Activated T-cell treated with anti-CD3 and anti-CD28 coated beads, Interleukin-2, amount 50 U/mL, for 24 hours (primary cell): ENCODE results near the gene DARS2.
"Not testable (repeated sequence)": the region's sequence is repeated elsewhere in the genome, so short reads cannot be mapped to it uniquely, and the experiment has no call there.

ENCODE experiments used
- DNase-seq: peaks from one replicate; pipeline ENCODE4 v3.0.0-alpha.2; 2020
- H3K27ac Mint-ChIP-seq: 2 replicates; pipeline ENCODE4 v1.8.0; 2020; ENCODE audit warnings: mild to moderate bottlenecking, mixed read lengths
- H3K27me3 Mint-ChIP-seq: 2 replicates; pipeline ENCODE4 v1.8.0; 2020; ENCODE audit warnings: mixed read lengths
- H3K36me3 Mint-ChIP-seq: 2 replicates; pipeline ENCODE4 v1.8.0; 2020; ENCODE audit warnings: low read depth, mixed read lengths
- H3K4me1 Mint-ChIP-seq: 2 replicates; pipeline ENCODE4 v1.8.0; 2020; ENCODE audit warnings: low read depth, mixed read lengths
- H3K4me3 Mint-ChIP-seq: 2 replicates; pipeline ENCODE4 v1.8.0; 2020; ENCODE audit warnings: mild to moderate bottlenecking, moderate library complexity, mixed read lengths
- H3K9me3 Mint-ChIP-seq: 2 replicates; pipeline ENCODE4 v1.8.0; 2020; ENCODE audit warnings: mixed read lengths

DARS2 gene, protein sequence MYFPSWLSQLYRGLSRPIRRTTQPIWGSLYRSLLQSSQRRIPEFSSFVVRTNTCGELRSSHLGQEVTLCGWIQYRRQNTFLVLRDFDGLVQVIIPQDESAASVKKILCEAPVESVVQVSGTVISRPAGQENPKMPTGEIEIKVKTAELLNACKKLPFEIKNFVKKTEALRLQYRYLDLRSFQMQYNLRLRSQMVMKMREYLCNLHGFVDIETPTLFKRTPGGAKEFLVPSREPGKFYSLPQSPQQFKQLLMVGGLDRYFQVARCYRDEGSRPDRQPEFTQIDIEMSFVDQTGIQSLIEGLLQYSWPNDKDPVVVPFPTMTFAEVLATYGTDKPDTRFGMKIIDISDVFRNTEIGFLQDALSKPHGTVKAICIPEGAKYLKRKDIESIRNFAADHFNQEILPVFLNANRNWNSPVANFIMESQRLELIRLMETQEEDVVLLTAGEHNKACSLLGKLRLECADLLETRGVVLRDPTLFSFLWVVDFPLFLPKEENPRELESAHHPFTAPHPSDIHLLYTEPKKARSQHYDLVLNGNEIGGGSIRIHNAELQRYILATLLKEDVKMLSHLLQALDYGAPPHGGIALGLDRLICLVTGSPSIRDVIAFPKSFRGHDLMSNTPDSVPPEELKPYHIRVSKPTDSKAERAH

DNA sequence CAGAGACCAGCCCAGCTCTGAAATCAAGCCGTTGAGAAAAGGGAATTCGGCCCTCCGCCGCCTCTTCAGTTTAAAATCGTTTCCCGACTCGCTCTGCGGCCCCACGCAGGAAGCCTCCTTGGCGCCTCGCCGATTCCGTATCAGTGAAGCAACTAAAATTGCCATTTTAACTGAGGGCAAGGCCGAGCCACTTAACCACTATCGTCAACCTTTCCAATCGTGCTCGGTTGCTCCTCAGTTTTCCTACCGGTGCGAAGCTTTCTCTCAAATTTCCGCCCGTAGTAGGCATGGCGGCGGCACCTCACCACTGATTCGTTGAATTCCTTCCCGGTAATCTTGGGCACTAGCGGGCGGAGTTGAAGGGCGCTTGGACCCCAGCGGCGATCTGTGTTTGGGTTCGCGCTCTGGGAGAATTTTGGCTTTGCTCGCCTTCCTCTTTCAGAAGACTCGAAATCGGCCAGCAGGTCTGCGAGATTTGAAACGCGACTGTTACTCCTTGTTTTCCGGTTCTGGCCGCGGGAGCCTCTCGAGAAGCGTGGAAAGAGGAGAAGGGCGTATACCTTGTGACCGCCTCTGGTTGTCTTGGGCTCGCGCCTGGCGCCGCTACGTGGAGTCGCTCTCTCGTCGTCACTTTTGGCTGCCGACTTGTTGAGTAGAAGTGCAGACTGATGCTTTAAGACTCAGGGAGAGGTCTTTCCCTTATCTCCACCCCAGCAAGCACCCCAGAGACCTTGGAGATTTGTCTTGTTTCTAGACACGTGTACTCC lies at the start of gene DARS2, which contains the start of gene CENPL:
DARS2 (plus strand) TSS at position 359 of the 767 bp plus-strand sequence. CDS start 557 bp downstream, outside the sequence.
CENPL (minus strand) TSS at position 569 of the 767 bp plus-strand sequence. CDS start 13,584 bp downstream, outside the sequence.
- DNase-seq = peak; percentile 91
- H3K27ac Mint-ChIP-seq = peak within 1 kb of the TSS; percentile 100
- peak within 1 kb of the TSS; percentile 97 for H3K4me3 Mint-ChIP-seq
- peaks cover 60% of the 10 kb centered on the region for H3K4me1 Mint-ChIP-seq
- no peaks in the 10 kb centered on the region for H3K27me3 Mint-ChIP-seq
- H3K36me3 Mint-ChIP-seq = peaks cover 72% of the 10 kb centered on the region
- no peaks in the 10 kb centered on the region for H3K9me3 Mint-ChIP-seq

DNA sequence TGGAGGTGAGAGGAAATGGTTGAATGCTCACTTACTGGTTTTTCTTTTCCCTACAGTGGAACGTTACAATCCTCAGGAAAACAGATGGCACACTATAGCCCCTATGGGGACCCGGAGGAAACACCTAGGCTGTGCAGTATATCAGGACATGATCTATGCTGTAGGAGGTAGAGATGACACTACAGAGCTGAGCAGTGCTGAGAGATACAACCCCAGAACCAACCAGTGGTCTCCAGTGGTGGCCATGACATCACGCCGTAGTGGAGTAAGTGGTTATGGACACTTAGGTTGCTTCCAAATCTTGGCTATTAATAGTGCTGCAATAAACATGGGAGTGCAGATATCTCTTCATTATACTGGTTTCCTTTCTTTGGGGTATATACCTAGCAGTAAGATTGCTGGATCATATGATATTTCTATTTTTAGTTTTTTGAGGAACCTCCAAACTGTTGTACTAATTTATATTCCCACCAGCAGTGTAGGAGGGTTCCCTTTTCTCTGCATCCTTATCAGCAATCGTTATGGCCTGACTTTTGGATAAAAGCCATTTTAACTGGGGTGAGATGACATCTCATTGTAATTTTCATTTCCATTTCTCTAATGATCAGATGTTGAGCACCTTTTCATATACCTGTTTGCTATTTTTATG lies 48.8 kb upstream of the DARS2 start:
- Mint-ChIP-seq H3K27me3 (no peaks in the 10 kb centered on the region), H3K27ac (no peak overlapping the region), H3K4me1 (peaks cover 2% of the 10 kb centered on the region), H3K4me3 (no peak overlapping the region), H3K36me3 (peaks cover 75% of the 10 kb centered on the region), H3K9me3 (no peaks in the 10 kb centered on the region)
- DNase-seq = no peak

DNA sequence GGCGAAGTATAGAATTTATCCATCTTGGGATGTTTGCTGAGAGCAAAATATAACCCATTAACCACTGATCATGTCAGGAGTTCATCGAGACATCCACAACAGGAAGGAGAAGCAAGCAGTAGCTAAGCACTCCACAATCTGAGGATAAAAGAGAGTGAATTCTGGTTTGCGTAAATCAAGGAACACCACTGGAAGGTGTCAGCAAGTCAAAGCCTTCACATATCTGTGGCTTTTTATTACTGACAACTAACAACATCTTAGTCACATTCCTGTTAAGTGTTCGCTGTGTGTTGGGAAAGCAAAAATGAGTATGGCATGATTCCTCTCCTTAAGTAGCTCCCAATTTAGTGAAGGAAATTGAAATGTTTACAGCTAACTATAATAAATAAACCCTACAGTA lies 44.5 kb upstream of the DARS2 start:
- no peaks in the 10 kb centered on the region for H3K9me3 Mint-ChIP-seq
- no peak overlapping the region for H3K27ac Mint-ChIP-seq
- no peak overlapping the region for H3K4me3 Mint-ChIP-seq
- no peaks in the 10 kb centered on the region for H3K4me1 Mint-ChIP-seq
- no peaks in the 10 kb centered on the region for H3K27me3 Mint-ChIP-seq
- peaks cover 90% of the 10 kb centered on the region for H3K36me3 Mint-ChIP-seq
- DNase-seq = no peak

DNA sequence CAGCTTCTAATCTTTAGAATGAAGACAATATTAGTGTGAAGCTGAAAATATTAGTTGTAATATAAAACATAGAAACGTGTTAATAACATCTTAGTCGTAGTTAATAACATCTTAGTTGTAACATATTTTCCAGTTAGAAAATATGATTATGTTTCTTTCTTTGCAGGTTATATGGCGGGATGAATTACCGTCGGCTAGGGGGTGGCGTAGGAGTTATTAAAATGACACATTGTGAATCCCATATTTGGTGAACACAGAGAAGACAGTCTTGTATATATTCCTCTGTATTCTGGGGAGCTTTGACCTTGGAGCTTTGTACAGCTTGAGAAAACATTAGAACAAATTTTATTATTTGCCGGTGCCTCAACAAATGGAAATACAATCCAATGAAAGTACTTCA lies 39.5 kb upstream of the DARS2 start:
- no peak overlapping the region for H3K27ac Mint-ChIP-seq
- H3K4me3 Mint-ChIP-seq = no peak overlapping the region

DNA sequence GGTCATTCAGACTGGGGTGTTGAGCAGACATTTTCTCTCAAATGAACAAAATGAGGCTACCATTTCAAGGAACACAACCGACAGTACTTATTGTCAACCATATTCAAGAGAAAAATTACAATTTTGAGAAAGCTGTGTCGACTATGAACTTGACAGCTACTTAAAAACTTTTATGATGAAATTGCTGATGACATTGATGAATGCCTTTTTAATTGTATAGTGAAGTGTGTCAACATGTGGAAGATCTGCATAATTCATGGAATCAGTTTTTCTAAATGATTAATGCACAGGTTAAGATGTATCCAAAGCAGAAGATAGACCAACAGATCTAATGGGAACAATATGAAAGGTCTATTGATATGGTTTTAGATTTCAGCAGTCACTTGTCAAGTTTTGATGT lies 34.6 kb upstream of the DARS2 start:
- no peak overlapping the region for H3K4me3 Mint-ChIP-seq
- H3K27me3 Mint-ChIP-seq = no peaks in the 10 kb centered on the region

More for the DNA sequence above, 39.5 kb upstream of the DARS2 start:
- Mint-ChIP-seq H3K9me3 (no peaks in the 10 kb centered on the region), H3K4me1 (no peaks in the 10 kb centered on the region), H3K27me3 (no peaks in the 10 kb centered on the region), H3K36me3 (peaks cover 83% of the 10 kb centered on the region)
- DNase-seq = no peak

DNA sequence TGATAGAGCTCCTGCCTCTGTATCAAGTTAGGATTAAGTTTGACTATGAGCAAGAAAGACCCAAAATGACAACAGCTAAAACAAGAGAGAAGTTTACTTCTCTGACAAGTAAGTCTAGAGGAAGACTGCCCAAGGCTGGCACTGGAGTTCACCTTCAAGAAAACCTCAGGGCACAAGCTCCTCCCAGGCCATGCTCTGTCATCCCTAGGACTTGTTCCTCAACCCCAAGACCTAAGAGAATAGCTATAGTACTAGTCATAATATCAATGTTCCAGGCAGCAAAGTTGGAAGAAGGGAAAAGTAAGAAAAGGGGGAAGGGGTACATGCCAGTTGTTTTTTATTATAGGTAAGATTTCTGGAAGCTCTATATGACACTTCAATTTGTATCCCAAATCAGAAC lies 26.4 kb upstream of the DARS2 start:
- no peak for DNase-seq
- Mint-ChIP-seq H3K27me3 (no peaks in the 10 kb centered on the region), H3K4me3 (no peak overlapping the region), H3K36me3 (peaks cover 58% of the 10 kb centered on the region), H3K27ac (no peak overlapping the region), H3K9me3 (no peaks in the 10 kb centered on the region), H3K4me1 (no peaks in the 10 kb centered on the region)

More for the DNA sequence above, 34.6 kb upstream of the DARS2 start:
- Mint-ChIP-seq H3K9me3 (no peaks in the 10 kb centered on the region), H3K4me1 (no peaks in the 10 kb centered on the region), H3K27ac (no peak overlapping the region), H3K36me3 (peaks cover 51% of the 10 kb centered on the region)
- no peak for DNase-seq

DNA sequence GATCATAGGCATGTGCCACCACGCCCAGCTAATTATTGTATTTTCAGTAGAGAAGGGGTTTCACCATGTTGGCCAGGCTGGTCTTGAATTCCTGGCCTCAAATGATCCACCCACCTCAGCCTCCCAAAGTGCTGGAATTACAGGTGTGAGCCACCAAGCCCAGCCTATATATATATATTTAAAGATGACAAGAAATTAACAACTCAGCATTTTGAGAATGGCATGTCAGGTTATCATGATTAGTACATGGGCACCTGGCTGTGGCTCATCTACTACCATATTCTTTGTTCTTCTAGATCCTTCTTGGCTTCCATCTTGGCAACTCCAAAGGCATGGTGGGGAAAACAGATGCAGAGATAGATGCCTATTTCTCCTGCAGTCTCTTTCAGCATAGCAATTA lies 24.5 kb upstream of the DARS2 start:
- H3K4me1 Mint-ChIP-seq, H3K9me3 Mint-ChIP-seq, H3K4me3 Mint-ChIP-seq, DNase-seq, H3K27ac Mint-ChIP-seq, H3K27me3 Mint-ChIP-seq: not testable (repeated sequence)
- H3K36me3 Mint-ChIP-seq = peaks cover 70% of the 10 kb centered on the region

DNA sequence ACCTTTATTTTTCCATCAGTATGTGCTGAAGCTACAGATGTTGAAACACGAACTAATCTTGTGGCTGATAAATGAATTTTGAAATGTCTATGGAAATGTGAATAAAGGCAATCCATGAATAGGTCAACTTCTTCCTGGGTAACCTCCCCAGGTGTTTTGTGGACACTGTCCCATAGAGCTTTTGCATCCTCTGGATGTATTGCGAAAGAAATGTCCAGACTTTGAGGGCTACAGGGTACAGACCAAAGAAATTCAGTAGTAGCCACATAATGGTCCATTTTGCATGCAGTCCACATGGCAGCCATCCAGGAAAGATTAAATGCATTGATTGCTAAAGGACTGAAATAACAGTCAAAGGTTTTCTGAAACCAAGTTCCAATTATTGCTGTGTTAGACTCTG lies 21.5 kb upstream of the DARS2 start:
- H3K4me3 Mint-ChIP-seq = no peak overlapping the region
- peaks cover 78% of the 10 kb centered on the region for H3K36me3 Mint-ChIP-seq
- no peaks in the 10 kb centered on the region for H3K4me1 Mint-ChIP-seq
- H3K27ac Mint-ChIP-seq = no peak overlapping the region
- no peaks in the 10 kb centered on the region for H3K9me3 Mint-ChIP-seq
- no peaks in the 10 kb centered on the region for H3K27me3 Mint-ChIP-seq
- DNase-seq = no peak

DNA sequence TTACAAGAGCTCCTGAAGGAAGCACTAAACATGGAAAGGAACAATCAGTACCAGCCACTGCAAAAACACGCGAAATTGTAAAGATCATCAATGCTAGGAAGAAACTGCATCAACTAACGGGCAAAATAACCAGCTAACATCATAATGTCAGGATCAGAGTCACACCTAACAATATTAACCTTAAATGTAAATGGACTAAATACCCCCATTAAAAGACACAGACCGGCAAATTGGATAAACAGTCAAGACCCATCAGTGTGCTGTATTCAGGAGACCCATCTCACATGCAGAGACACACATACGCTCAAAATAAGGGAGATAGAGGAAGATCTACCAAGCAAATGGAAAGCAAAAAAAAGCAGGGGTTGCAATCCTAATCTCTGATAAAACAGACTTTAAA lies 10.8 kb upstream of the DARS2 start:
- not testable (repeated sequence) for H3K9me3 Mint-ChIP-seq, H3K4me3 Mint-ChIP-seq, H3K27me3 Mint-ChIP-seq, DNase-seq, H3K27ac Mint-ChIP-seq
- peaks cover 77% of the 10 kb centered on the region for H3K36me3 Mint-ChIP-seq
- peaks cover 24% of the 10 kb centered on the region for H3K4me1 Mint-ChIP-seq

DNA sequence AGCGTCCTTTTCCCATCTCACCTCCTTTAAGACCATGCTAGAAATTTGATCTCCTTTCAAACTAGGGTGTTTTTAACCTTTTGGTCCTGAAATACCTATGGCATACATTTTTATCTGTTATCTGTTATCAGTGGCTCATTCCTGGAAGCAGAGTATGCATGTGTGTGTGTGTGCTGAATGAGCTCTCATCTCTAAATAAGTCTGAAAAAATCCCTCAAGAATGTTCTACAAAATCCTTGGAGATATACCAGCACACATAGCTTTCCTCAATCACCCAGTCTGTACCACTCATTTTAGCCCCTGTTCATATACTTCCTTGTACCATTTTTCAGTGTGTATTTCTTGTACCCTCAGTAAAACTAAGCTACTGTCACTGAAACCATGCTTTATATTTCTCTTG lies 6.0 kb upstream of the DARS2 start:
- H3K27ac Mint-ChIP-seq = no peak overlapping the region
- H3K36me3 Mint-ChIP-seq = peaks cover 74% of the 10 kb centered on the region
- no peak overlapping the region for H3K4me3 Mint-ChIP-seq
- peaks cover 51% of the 10 kb centered on the region for H3K4me1 Mint-ChIP-seq
- DNase-seq = no peak
- no peaks in the 10 kb centered on the region for H3K9me3 Mint-ChIP-seq
- H3K27me3 Mint-ChIP-seq = no peaks in the 10 kb centered on the region

DNA sequence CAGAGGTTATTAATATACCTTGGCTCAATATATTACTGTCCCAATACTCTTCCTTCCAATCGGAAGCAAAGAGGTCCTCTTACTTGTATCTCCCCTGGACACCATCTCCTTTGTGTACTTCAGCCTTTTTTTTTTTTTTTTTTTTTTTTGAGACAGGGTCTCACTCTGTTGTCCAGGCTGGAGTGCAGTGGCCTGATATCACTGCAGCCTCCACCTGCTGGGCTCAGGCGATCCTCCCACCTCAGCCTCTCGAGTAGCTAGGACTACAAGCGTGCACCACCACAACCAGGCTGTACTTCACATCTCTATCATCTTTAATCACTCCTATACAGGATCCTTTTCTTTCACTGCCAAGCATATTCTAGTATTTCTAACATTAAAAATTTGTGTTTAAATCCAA lies 2.8 kb upstream of the DARS2 start:
- H3K9me3 Mint-ChIP-seq = no peaks in the 10 kb centered on the region
- peak overlapping the region; percentile 97 for H3K4me3 Mint-ChIP-seq
- H3K27ac Mint-ChIP-seq = no peak overlapping the region
- H3K36me3 Mint-ChIP-seq = peaks cover 71% of the 10 kb centered on the region
- H3K27me3 Mint-ChIP-seq = no peaks in the 10 kb centered on the region
- no peak for DNase-seq
- H3K4me1 Mint-ChIP-seq = peaks cover 47% of the 10 kb centered on the region

DNA sequence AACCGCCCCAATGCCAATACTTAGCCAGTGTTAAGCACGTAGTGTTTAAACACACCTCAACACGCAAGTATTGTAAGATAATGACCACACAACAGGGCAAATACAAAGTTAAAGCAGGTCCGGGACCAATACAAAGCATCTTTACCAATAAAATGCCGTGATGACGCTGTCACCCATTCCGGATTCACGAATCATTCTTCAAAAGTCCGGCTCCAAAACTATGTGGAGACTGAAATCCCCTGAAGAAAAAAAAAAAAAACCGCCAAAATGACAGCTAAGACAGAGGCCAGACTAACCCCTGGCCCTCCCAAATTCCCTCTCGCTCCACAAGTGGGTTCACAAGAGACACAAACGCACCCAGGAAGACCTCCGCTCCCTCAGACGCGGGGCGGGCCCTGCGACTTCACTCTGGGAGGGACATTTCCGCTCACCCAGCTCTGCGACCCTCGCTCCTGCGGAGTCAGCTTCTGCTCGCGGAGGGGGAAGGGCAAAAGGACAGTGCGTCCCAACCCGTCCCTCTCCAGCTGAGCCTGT lies 625 bp upstream of the DARS2 start:
- no peak for DNase-seq
- no peaks in the 10 kb centered on the region for H3K9me3 Mint-ChIP-seq
- peaks cover 57% of the 10 kb centered on the region for H3K4me1 Mint-ChIP-seq
- H3K27me3 Mint-ChIP-seq = no peaks in the 10 kb centered on the region
- peak overlapping the region; percentile 100 for H3K27ac Mint-ChIP-seq
- H3K36me3 Mint-ChIP-seq = peaks cover 71% of the 10 kb centered on the region
- H3K4me3 Mint-ChIP-seq = peak overlapping the region; percentile 97

DNA sequence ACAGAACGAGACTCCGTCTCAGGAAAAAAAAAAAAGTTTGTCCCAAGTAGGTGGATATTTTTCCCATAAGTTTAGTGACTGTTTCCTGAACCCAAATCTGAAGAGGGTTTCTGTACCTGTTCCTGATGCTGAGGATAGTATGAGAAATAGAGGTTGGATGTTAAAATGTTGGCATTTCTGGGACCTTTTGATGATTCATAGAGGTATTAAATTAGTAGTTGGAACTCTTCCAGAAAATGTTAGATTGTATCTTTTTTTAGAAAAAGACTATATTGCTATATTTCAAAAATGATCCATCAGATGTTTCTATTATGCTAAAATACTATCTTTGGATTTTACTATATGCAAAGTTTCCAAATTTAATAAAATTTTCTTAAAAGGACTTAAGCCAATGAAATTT lies 3.1 kb downstream of the DARS2 start:
- Mint-ChIP-seq H3K27ac (peak overlapping the region; percentile 63), H3K36me3 (peaks cover 73% of the 10 kb centered on the region), H3K9me3 (no peaks in the 10 kb centered on the region), H3K4me3 (peak overlapping the region; percentile 97), H3K4me1 (peaks cover 36% of the 10 kb centered on the region), H3K27me3 (no peaks in the 10 kb centered on the region)
- no peak for DNase-seq

DNA sequence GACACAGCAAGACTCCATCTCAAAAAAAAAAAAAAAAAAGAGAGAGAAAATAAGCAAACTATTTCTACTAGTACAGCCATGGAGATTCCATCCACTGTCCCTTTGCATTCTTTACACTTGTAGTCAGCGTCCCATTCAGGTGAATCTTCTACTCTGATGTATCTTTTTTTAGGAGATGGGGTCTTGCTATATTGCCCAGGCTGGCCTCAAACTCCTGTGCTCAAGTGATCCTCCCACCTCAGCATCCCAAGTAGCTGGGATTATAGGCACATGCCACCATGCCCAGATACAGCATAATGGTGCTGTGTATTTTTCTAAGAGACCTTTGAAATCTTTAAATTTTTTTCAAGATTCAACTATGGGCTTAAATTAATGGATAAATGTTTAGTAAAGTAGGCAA lies 8.3 kb downstream of the DARS2 start:
- Mint-ChIP-seq H3K9me3 (no peaks in the 10 kb centered on the region), H3K4me1 (peaks cover 8% of the 10 kb centered on the region), H3K4me3 (no peak overlapping the region)

More for the DNA sequence above, 8.3 kb downstream of the DARS2 start:
- no peak for DNase-seq
- Mint-ChIP-seq H3K36me3 (peaks cover 75% of the 10 kb centered on the region), H3K27ac (no peak overlapping the region), H3K27me3 (no peaks in the 10 kb centered on the region)
